Cardiac fibroblast (primary cell): Measurements from ENCODE around the gene NTN1.

Experiments used
- DNase-seq, 2 donors: peaks; one replicate each; pipeline versions ENCODE4 v3.0.0 to v3.0.0-alpha.2; 2010; ENCODE audit warnings: low read depth in 2 of 2
- H3K4me3 ChIP-seq, 2 donors: replicated peaks in 1 of 2; 1 replicate in 1 of 2; 2 replicates in 1 of 2; pipeline ENCODE4 v1.5.1; 2011; ENCODE audit warnings: low read depth in 2 of 2, low read length in 2 of 2, mild to moderate bottlenecking in 2 of 2, moderate library complexity in 1 of 2
- CTCF ChIP-seq: IDR thresholded peaks from one replicate; pipeline ENCODE4 v1.5.1; 2011; ENCODE audit warnings: low read depth, mild to moderate bottlenecking, low read length, inconsistent platforms

The NTN1 gene

DNA sequence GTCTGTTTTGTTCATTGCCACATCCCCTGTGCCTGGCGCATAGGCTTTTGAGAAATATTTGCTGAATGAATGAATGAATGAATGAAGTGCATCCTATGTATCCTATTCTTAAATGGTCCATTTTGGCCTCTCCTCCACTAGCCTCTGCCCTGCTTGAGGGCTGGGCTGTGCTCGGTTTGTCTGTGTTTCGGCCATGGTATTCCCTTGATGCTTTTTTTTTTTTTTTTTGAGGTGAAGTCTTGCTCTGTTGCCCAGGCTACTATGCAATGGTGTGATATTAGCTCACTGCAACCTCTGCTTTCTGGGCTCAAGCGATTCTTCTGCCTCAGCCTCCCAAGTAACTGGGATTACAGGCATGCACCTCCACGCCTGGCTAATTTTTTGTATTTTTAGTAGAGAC, 110.1 kb downstream of the NTN1 start:
- H3K4me3 ChIP-seq, result no peak overlapping the region
- DNase-seq, result no peak
- TF ChIP-seq CTCF, result no peak

- H3K4me3 ChIP-seq, result no peak overlapping the region
- DNase-seq, result no peak
- no peak for TF ChIP-seq CTCF
Observed at GRCh38 chr17:9132291-9132690, 111.0 kb downstream of the NTN1 start.

DNA sequence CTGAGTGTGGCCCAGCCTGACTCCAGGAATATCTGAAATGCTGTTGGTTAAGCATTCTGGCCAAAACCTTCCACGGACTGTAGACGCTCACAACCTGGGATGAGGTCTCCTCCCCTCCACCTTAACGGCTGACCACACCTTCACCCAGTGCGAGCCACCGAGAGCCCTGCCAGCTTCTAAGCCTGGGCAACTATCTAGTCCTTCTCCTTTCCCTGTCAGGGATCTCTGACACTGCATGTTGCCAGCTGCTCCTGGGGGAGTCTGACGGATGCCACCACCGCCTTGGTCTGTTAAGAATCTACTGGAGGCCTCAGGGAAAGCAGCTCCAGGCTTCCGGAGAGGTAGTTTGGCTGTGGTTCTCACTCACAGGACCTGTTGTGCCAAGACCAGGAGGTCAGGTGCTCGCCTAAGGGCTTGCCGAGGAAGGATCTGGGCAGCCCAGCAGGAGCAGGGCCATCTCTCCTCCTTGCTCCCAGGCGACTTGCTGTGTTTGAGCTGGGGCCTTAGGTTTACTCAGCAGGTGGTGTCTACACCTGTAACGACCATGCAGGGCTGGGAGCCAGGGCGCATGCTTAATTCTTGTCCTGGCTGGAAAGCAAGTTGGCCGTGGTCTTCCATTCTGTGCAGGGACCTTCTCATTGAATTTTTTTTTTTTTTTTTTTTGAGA, 111.8 kb downstream of the NTN1 start:
- no peak for DNase-seq
- no peak for TF ChIP-seq CTCF
- H3K4me3 ChIP-seq, result no peak overlapping the region

GRCh38 chr17:9138161-9138717, 116.9 kb downstream of the NTN1 start:
- TF ChIP-seq CTCF, result no peak
- H3K4me3 ChIP-seq, result no peak overlapping the region
- no peak for DNase-seq

DNA sequence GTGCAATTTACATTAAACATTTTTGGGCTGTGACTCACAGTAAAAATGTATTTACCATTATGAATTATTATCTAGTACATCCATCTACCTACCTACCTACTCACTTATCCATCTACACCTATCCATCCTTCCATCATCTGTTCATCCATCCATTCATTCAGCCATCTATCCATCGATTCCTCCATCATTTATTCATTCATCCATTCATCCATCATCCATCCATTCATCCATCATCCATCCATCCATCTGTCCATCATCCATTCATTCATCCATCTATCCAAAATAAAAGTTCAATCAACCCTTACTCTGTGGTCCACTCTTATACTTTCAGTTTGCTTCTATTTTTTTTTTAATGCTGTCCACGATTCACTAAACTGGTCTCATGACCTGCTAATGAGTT, 118.4 kb downstream of the NTN1 start:
- no peak for DNase-seq
- H3K4me3 ChIP-seq, result no peak overlapping the region
- no peak for TF ChIP-seq CTCF

- no peak overlapping the region for H3K4me3 ChIP-seq
- no peak for TF ChIP-seq CTCF
- no peak for DNase-seq
Observed at GRCh38 chr17:9140550-9141424, 119.5 kb downstream of the NTN1 start.
